ENCODE results near the gene LONP1.

DNA sequence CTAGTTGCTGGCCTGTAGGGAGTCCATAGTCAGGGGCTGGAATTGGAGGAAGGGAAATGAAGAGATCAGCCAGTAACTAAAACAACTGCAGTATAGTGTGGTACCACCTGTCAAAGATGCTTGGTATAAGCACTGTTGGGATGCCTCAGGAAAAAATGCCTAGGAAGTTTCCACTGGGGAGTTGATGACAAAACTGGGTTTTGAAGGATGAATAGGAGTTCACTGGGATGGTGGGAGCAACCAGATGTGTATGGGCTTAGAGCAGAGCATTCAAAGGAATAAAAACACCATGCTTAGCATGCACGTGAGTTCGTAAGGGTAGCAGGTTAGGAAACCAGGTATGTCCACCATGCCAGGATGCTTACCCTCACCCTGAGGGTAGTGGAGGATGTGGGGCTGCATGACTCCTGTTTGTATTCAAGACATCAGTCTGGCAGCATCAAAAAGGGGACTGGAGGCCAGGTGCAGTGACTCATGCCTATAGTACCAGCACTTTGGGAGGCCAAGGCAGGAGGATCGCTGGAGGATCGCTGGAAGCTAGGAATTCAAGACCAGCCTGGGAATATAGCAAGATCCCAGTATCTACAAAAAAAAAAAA, 7.6 kb upstream of the LONP1 start:
- TF ChIP-seq, protein P1, sequence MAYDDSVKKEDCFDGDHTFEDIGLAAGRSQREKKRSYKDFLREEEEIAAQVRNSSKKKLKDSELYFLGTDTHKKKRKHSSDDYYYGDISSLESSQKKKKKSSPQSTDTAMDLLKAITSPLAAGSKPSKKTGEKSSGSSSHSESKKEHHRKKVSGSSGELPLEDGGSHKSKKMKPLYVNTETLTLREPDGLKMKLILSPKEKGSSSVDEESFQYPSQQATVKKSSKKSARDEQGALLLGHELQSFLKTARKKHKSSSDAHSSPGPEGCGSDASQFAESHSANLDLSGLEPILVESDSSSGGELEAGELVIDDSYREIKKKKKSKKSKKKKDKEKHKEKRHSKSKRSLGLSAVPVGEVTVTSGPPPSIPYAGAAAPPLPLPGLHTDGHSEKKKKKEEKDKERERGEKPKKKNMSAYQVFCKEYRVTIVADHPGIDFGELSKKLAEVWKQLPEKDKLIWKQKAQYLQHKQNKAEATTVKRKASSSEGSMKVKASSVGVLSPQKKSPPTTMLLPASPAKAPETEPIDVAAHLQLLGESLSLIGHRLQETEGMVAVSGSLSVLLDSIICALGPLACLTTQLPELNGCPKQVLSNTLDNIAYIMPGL (CRISPR knock-in tag; IDR thresholded peaks at IDR 0.05; ENCODE audit: borderline replicate concordance) = no peak
- TF ChIP-seq RFX5 (IDR thresholded peaks at IDR 0.05) (no peak), CEBPB (IDR thresholded peaks at IDR 0.05) (no peak), POLR2A (IDR thresholded peaks at IDR 0.05; ENCODE audit: low read length) (no peak), EP300 (IDR thresholded peaks at IDR 0.05) (no peak), FOSL2 (IDR thresholded peaks at IDR 0.05) (no peak), FOSL2 (CRISPR knock-in tag; IDR thresholded peaks at IDR 0.05) (no peak)
- TF ChIP-seq, protein P2, sequence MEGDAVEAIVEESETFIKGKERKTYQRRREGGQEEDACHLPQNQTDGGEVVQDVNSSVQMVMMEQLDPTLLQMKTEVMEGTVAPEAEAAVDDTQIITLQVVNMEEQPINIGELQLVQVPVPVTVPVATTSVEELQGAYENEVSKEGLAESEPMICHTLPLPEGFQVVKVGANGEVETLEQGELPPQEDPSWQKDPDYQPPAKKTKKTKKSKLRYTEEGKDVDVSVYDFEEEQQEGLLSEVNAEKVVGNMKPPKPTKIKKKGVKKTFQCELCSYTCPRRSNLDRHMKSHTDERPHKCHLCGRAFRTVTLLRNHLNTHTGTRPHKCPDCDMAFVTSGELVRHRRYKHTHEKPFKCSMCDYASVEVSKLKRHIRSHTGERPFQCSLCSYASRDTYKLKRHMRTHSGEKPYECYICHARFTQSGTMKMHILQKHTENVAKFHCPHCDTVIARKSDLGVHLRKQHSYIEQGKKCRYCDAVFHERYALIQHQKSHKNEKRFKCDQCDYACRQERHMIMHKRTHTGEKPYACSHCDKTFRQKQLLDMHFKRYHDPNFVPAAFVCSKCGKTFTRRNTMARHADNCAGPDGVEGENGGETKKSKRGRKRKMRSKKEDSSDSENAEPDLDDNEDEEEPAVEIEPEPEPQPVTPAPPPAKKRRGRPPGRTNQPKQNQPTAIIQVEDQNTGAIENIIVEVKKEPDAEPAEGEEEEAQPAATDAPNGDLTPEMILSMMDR (IDR thresholded peaks at IDR 0.05) = no peak
- TF ChIP-seq, protein P3, sequence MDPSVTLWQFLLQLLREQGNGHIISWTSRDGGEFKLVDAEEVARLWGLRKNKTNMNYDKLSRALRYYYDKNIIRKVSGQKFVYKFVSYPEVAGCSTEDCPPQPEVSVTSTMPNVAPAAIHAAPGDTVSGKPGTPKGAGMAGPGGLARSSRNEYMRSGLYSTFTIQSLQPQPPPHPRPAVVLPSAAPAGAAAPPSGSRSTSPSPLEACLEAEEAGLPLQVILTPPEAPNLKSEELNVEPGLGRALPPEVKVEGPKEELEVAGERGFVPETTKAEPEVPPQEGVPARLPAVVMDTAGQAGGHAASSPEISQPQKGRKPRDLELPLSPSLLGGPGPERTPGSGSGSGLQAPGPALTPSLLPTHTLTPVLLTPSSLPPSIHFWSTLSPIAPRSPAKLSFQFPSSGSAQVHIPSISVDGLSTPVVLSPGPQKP (IDR thresholded peaks at IDR 0.05; ENCODE audit: low read depth, low read length) = no peak
- TF ChIP-seq, protein P4, sequence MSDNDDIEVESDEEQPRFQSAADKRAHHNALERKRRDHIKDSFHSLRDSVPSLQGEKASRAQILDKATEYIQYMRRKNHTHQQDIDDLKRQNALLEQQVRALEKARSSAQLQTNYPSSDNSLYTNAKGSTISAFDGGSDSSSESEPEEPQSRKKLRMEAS (IDR thresholded peaks at IDR 0.05) = no peak

Measured in A549 (cell line).